ENCODE results near the gene MOB3B.

MOB3B gene

DNA sequence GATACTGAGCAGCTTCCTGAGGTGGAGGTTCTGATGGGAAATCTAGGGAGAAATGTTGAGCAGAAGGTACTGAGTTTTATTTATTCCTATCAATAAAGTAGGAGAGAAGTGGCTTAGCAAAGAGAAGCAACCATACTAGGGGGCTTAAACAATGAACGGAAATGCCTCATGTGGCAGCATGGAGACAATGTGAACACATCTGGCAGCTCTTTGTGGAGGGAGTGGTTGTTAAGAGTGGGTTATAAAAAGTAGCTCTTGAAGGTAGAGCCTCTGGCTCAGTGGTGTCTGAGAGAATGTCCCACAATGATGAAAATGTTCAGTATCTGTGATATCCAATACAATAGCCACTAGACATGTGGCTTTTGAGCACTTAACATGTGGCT lies 179.9 kb downstream of the MOB3B start (continued):
- TF ChIP-seq, protein P1, sequence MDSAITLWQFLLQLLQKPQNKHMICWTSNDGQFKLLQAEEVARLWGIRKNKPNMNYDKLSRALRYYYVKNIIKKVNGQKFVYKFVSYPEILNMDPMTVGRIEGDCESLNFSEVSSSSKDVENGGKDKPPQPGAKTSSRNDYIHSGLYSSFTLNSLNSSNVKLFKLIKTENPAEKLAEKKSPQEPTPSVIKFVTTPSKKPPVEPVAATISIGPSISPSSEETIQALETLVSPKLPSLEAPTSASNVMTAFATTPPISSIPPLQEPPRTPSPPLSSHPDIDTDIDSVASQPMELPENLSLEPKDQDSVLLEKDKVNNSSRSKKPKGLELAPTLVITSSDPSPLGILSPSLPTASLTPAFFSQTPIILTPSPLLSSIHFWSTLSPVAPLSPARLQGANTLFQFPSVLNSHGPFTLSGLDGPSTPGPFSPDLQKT (IDR thresholded peaks at IDR 0.05; ENCODE audit: borderline replicate concordance, low read depth, low read length) = no peak
- TF ChIP-seq ZNF501 (tag by site-specific recombination; IDR thresholded peaks at IDR 0.05) (no peak), ZNF571 (tag by site-specific recombination; IDR thresholded peaks at IDR 0.05) (no peak), ZNF654 (tag by site-specific recombination; IDR thresholded peaks at IDR 0.05; ENCODE audit: low read depth) (no peak), ZNF610 (tag by site-specific recombination; IDR thresholded peaks at IDR 0.05; ENCODE audit: borderline replicate concordance) (no peak), GLIS2 (tag by site-specific recombination; IDR thresholded peaks at IDR 0.05) (no peak), ZNF529 (tag by site-specific recombination; IDR thresholded peaks at IDR 0.05; ENCODE audit: insufficient replicate concordance) (no peak)

DNA sequence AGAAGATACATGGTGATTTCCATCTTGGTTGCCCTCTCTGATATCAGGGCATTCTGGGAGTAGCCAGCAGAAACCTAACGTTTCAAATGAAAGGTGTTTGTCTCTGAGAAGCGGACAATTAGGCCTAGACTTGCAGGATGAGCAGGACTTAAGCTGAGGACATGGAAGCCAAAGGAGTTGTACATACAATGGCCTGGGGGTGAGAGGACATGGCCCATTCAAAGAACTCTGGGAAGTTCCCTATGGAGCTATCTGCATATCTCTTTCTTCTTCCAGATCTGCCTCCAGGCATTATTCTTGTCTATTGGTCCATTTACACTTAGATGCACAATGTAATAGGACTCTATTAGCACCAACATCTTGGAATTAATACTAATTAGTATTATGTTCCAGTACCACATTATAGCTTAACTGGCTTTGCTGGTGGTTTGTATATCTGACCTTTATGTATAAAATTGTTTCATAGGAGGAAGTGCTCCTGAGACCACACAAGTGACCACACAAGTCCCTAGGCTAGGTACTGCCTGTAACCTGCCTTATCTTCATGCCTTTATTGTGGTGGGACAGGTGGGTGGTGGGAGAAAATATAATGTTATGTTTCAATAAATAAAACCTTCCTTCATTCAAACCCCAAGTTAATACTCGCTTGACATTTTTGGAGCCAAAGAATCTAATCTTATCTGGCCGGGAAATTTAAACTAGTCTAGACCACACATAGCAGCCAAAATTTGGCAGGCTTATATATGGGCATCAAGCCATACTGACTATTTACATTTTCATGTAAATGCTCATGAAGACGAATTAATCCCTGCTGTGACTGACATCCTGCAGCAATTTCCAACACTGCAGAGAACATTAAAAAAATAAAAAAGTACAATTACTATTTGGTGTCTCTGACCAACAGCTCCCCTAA lies 180.6 kb downstream of the MOB3B start:
- Histone ChIP-seq H3K36me3 (ENCODE audit: control insufficient read depth in 2 of 2, insufficient read depth in 1 of 2, low read length in 2 of 2) (no peaks in the 10 kb centered on the region), H3K27ac (ENCODE audit: extremely low read depth, low read depth, low read length) (no peak overlapping the region), H3K9me3 (ENCODE audit: control insufficient read depth, insufficient read depth, low read depth, low read length) (no peaks in the 10 kb centered on the region), H3K4me3 (ENCODE audit: low read depth, low read length) (no peak overlapping the region), H3K4me1 (ENCODE audit: control insufficient read depth, insufficient read depth, low read length) (peaks cover 9% of the 10 kb centered on the region; the same call in 1 of the 2 replicates)
- ChIA-PET CTCF (interaction anchor here (0.6 to 1.5 kb wide), 3 partner anchors 15 to 191 kb away, joined by 3 to 5 read pairs (median 4); no protein-coding TSS in a partner anchor), POLR2A (no interaction called here)
- TF ChIP-seq ZNF596 (tag by site-specific recombination; IDR thresholded peaks at IDR 0.05) = no peak
- no peak for TF ChIP-seq IKZF3 (tag by site-specific recombination; IDR thresholded peaks at IDR 0.05)
- TF ChIP-seq, protein P2, sequence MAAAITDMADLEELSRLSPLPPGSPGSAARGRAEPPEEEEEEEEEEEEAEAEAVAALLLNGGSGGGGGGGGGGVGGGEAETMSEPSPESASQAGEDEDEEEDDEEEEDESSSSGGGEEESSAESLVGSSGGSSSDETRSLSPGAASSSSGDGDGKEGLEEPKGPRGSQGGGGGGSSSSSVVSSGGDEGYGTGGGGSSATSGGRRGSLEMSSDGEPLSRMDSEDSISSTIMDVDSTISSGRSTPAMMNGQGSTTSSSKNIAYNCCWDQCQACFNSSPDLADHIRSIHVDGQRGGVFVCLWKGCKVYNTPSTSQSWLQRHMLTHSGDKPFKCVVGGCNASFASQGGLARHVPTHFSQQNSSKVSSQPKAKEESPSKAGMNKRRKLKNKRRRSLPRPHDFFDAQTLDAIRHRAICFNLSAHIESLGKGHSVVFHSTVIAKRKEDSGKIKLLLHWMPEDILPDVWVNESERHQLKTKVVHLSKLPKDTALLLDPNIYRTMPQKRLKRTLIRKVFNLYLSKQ (tag by site-specific recombination; IDR thresholded peaks at IDR 0.05; ENCODE audit: borderline replicate concordance) = no peak
- TF ChIP-seq, protein P3, sequence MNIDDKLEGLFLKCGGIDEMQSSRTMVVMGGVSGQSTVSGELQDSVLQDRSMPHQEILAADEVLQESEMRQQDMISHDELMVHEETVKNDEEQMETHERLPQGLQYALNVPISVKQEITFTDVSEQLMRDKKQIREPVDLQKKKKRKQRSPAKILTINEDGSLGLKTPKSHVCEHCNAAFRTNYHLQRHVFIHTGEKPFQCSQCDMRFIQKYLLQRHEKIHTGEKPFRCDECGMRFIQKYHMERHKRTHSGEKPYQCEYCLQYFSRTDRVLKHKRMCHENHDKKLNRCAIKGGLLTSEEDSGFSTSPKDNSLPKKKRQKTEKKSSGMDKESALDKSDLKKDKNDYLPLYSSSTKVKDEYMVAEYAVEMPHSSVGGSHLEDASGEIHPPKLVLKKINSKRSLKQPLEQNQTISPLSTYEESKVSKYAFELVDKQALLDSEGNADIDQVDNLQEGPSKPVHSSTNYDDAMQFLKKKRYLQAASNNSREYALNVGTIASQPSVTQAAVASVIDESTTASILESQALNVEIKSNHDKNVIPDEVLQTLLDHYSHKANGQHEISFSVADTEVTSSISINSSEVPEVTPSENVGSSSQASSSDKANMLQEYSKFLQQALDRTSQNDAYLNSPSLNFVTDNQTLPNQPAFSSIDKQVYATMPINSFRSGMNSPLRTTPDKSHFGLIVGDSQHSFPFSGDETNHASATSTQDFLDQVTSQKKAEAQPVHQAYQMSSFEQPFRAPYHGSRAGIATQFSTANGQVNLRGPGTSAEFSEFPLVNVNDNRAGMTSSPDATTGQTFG (tag by site-specific recombination; IDR thresholded peaks at IDR 0.05; ENCODE audit: borderline replicate concordance) = no peak
- no peak for TF ChIP-seq ZNF350 (tag by site-specific recombination; IDR thresholded peaks at IDR 0.05)
- TF ChIP-seq HOXD13 (CRISPR knock-in tag; IDR thresholded peaks at IDR 0.05; ENCODE audit: borderline replicate concordance) = no peak
- TF ChIP-seq MEIS1 (CRISPR knock-in tag; IDR thresholded peaks at IDR 0.05; ENCODE audit: borderline replicate concordance) = no peak
- TF ChIP-seq ZNF571 (tag by site-specific recombination; IDR thresholded peaks at IDR 0.05) = no peak
- TF ChIP-seq, protein P4, sequence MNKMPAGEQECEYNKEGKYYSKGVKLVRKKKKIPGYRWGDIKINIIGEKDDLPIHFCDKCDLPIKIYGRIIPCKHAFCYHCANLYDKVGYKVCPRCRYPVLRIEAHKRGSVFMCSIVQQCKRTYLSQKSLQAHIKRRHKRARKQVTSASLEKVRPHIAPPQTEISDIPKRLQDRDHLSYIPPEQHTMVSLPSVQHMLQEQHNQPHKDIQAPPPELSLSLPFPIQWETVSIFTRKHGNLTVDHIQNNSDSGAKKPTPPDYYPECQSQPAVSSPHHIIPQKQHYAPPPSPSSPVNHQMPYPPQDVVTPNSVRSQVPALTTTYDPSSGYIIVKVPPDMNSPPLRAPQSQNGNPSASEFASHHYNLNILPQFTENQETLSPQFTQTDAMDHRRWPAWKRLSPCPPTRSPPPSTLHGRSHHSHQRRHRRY (tag by site-specific recombination; IDR thresholded peaks at IDR 0.05) = no peak
- TF ChIP-seq ZNF623 (tag by site-specific recombination; IDR thresholded peaks at IDR 0.05) = no peak
- TF ChIP-seq ZNF37A (tag by site-specific recombination; IDR thresholded peaks at IDR 0.05) = no peak
- no peak for TF ChIP-seq ZFP3 (tag by site-specific recombination; IDR thresholded peaks at IDR 0.05; ENCODE audit: low read depth)
- no peak for TF ChIP-seq ZBTB21 (tag by site-specific recombination; IDR thresholded peaks at IDR 0.05)
- TF ChIP-seq ZEB2 (tag by site-specific recombination; IDR thresholded peaks at IDR 0.05) = no peak
- no peak for TF ChIP-seq ZNF274 (IDR thresholded peaks at IDR 0.05; ENCODE audit: low read length)
- TF ChIP-seq ZNF274 (tag by site-specific recombination; IDR thresholded peaks at IDR 0.05; ENCODE audit: borderline replicate concordance) = no peak
- no peak for TF ChIP-seq ZSCAN30 (tag by site-specific recombination; IDR thresholded peaks at IDR 0.05)
- no peak for TF ChIP-seq SALL2 (tag by site-specific recombination; IDR thresholded peaks at IDR 0.05; ENCODE audit: borderline replicate concordance)

Measured in HEK293 (cell line).